ENCODE data around the gene SLC7A6. TPM values are rescaled to one million over a fixed set of nuclear protein-coding genes. Genes with fewer than 3 reads are reported as not detected.

The SLC7A6 gene
- total RNA-seq, 3 donors from 2014 or later = 43.2 to 284 (median 65.2) TPM

DNA sequence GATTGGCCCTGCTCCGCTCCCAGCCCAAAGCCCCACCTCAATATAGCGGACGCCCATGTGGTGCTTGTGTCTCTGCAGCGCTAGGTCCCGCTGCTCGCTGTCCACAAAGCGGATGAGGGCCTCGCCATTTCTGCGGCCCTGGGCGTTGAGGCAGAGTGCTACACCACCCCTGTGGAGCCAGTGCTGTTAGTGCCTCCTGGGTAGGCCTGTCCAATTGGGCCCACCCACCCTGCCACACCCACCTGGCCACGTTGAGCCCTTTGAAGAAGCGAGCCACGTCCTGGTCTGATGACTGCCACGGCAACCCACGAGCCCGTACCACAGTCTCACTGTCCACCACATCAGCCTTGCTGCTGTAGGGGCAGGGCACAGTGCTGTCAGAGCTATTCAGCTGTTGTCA lies 32.0 kb upstream of the SLC7A6 start:
- TF ChIP-seq POLR2AphosphoS5 (IDR thresholded peaks at IDR 0.05) (no peak), POLR2A (IDR thresholded peaks at IDR 0.05) (no peak)
- TF ChIP-seq, protein P1, sequence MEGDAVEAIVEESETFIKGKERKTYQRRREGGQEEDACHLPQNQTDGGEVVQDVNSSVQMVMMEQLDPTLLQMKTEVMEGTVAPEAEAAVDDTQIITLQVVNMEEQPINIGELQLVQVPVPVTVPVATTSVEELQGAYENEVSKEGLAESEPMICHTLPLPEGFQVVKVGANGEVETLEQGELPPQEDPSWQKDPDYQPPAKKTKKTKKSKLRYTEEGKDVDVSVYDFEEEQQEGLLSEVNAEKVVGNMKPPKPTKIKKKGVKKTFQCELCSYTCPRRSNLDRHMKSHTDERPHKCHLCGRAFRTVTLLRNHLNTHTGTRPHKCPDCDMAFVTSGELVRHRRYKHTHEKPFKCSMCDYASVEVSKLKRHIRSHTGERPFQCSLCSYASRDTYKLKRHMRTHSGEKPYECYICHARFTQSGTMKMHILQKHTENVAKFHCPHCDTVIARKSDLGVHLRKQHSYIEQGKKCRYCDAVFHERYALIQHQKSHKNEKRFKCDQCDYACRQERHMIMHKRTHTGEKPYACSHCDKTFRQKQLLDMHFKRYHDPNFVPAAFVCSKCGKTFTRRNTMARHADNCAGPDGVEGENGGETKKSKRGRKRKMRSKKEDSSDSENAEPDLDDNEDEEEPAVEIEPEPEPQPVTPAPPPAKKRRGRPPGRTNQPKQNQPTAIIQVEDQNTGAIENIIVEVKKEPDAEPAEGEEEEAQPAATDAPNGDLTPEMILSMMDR (IDR thresholded peaks at IDR 0.05) = no peak
- intact Hi-C loops (cut with DNase I; ENCODE audit: low total_unique reads) = loop anchor here (10.0 kb wide), 1 partner anchor 148 kb away; the partner anchor contains the start of gene NFATC3
- no peak for DNase-seq (ENCODE audit: low spot score in 2 of 2)
- H3K4me3 ChIP-seq = no peak overlapping the region
- no peaks in the 10 kb centered on the region for H3K4me1 ChIP-seq
- H3K27ac ChIP-seq = no peak overlapping the region
- H3K36me3 ChIP-seq = no peaks in the 10 kb centered on the region
- no peaks in the 10 kb centered on the region for H3K9me3 ChIP-seq
- no peaks in the 10 kb centered on the region for H3K27me3 ChIP-seq

DNA sequence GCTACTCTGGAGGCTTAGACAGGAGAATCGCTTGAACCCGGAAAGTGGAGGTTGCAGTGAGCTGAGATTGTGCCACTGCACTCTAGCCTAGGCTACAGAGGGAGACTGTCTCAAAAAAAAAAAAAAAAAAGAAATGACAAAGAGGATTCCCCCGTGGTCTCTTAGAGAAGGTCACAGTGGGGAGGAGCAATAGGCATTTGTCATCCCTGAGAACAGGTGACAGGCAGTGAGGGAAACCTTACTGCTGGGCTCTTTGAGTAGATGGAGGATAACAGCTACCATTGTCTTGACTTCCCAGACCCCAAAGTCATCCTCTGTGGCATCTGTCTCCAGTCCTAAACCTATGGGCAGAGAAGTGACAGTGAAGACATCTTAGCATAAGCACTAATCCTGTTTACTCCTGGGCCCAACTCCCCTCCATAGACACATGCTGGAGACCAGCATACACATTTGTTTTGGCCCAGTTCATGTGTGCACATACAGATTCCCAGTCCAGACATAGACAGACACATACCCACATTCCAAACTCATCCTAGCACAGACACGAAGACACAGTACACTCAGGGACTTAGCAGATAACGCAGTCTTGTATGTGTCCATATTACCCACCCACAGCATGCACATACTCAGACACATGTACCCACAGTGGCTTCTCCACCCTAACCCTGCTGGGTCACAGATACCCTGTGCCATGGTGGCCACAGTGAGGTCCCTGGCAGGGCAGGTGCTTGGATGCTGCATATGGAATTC lies 31.1 kb upstream of the SLC7A6 start:
- H3K4me3 ChIP-seq = peak overlapping the region in 1 of 3 donors; percentile 68
- intact Hi-C loops (cut with DNase I; ENCODE audit: low total_unique reads) = loop anchor here (10.0 kb wide), 1 partner anchor 148 kb away; the partner anchor contains the start of gene NFATC3
- no peaks in the 10 kb centered on the region for H3K4me1 ChIP-seq
- TF ChIP-seq, protein P1 (IDR thresholded peaks at IDR 0.05) = no peak
- no peak for TF ChIP-seq POLR2A (IDR thresholded peaks at IDR 0.05)
- no peak for TF ChIP-seq POLR2AphosphoS5 (IDR thresholded peaks at IDR 0.05)
- no peak for DNase-seq (ENCODE audit: low spot score in 2 of 2)
- H3K27ac ChIP-seq = peak overlapping the region; percentile 90 to 94
- H3K36me3 ChIP-seq = no peaks in the 10 kb centered on the region
- H3K27me3 ChIP-seq = no peaks in the 10 kb centered on the region
- H3K9me3 ChIP-seq = no peaks in the 10 kb centered on the region

DNA sequence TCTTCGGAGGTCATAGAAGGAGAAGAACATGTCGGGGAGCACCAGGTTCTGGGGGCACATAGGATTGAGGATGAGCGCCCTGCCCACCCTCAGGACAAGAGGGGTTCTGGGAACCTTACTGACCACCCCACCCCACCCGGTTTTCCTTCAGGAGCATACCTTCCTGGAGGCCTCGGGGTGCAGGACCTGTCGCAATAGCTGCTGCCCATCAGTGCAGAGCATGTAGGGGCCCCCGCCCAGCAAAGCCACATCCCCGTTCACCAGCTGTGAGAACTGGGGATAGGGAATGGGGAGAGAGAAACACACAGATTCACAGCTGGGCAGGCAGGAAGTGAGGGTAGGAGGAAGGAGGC lies 30.5 kb upstream of the SLC7A6 start:
- no peaks in the 10 kb centered on the region for H3K27me3 ChIP-seq
- DNase-seq (ENCODE audit: low spot score in 2 of 2) = no peak
- peak overlapping the region; percentile 90 to 94 for H3K27ac ChIP-seq
- intact Hi-C loops (cut with DNase I; ENCODE audit: low total_unique reads) = loop anchor here (10.0 kb wide), 1 partner anchor 149 kb away; the partner anchor contains the start of gene NFATC3
- peak overlapping the region in 2 of 3 donors; percentile 68 to 72 for H3K4me3 ChIP-seq
- H3K36me3 ChIP-seq = no peaks in the 10 kb centered on the region
- H3K9me3 ChIP-seq = no peaks in the 10 kb centered on the region
- TF ChIP-seq POLR2AphosphoS5 (IDR thresholded peaks at IDR 0.05) (no peak), POLR2A (IDR thresholded peaks at IDR 0.05) (no peak)
- TF ChIP-seq, protein P1 (IDR thresholded peaks at IDR 0.05) = no peak
- no peaks in the 10 kb centered on the region for H3K4me1 ChIP-seq

DNA sequence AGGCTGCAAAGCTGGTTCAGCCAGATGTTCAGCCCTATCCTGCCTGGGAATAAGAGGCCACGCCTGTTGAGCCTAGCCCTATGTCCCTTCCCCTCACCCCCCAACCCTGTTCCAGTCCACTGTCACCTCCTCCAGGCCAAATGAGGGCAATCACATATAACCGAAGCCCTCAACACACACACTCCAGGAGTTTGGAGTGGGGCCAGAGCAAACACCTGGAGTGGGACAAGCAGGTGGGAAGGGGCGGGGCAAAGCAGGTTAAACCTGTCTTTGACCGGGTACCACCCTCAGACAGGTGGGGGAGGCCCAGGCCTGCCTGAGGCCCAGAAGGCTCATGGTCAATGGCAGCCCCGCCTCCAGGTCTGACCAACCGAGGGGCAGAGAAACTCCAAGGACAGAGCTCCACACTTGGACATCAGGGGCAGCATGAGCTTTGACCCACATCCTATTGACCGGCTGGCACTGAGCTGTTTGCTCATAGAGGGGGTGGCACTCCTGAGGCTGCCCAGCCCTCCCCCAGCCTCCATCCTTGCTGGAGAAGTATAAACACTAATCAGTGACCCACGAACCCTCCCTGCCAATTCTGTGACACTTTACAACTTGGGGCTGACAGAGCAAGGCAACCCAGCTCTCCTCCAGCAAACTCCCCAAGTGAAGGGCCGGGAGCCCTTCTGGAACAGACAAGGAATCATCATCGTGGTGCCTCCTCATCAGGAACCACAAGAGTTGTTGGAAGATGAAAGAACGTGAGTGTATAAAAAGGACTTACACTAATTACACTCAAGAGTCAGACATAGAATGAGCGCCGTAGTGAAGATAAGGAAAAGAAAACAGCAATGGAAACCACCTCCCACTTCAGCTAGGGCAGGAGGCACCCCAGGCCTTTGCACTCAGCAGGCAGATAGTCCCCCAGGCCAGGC lies 29.9 kb upstream of the SLC7A6 start:
- Histone ChIP-seq H3K27me3 (no peaks in the 10 kb centered on the region), H3K36me3 (no peaks in the 10 kb centered on the region), H3K4me1 (no peaks in the 10 kb centered on the region), H3K9me3 (no peaks in the 10 kb centered on the region), H3K27ac (peak overlapping the region; percentile 90 to 94), H3K4me3 (peak overlapping the region in 2 of 3 donors; percentile 68 to 72)
- peak; percentile 86 to 94 for DNase-seq (ENCODE audit: low spot score in 2 of 2)
- TF ChIP-seq, protein P1 (IDR thresholded peaks at IDR 0.05) = no peak
- TF ChIP-seq POLR2AphosphoS5 (IDR thresholded peaks at IDR 0.05) = peak; percentile 30 to 68 (median 32)
- intact Hi-C loops (cut with DNase I; ENCODE audit: low total_unique reads) = loop anchor here (10.0 kb wide), 1 partner anchor 150 kb away; the partner anchor contains the start of gene NFATC3
